CD14-positive monocyte (primary cell): Measurements from ENCODE around the gene MEPCE. TPM values are rescaled to one million over a fixed set of nuclear protein-coding genes. Genes with fewer than 3 reads are reported as not detected.

Source experiments
- DNase-seq, 3 donors: peaks; one replicate each; pipeline ENCODE4 v3.0.0-alpha.2; 2011 to 2022
- H2AFZ ChIP-seq: 2 replicates; pipeline ENCODE4 v1.6.0; 2012; ENCODE audit warnings: mild to moderate bottlenecking, low read depth, low read length, inconsistent platforms; ENCODE audit not compliant: insufficient read depth, poor library complexity, severe bottlenecking
- H3K27ac ChIP-seq, 2 donors: 1 replicate in 1 of 2; 2 replicates in 1 of 2; pipeline ENCODE4 v1.5.1; 2012 to 2013; ENCODE audit warnings: low read length in 2 of 2, control low read depth in 1 of 2, inconsistent platforms in 1 of 2, low read depth in 1 of 2, mild to moderate bottlenecking in 1 of 2
- H3K27me3 ChIP-seq, 2 donors: one replicate each; pipeline versions ENCODE4 v1.6.0 to v1.6.1; 2011 to 2013; ENCODE audit warnings: low read length in 2 of 2; ENCODE audit not compliant: control insufficient read depth in 2 of 2, insufficient read depth in 2 of 2
- H3K36me3 ChIP-seq, 2 donors: replicated peaks in 1 of 2; 1 replicate in 1 of 2; 2 replicates in 1 of 2; pipeline versions ENCODE4 v1.5.1 to v1.6.1; 2012 to 2013; ENCODE audit warnings: low read length in 2 of 2, control low read depth in 1 of 2, inconsistent platforms in 1 of 2, mild to moderate bottlenecking in 1 of 2; ENCODE audit not compliant: insufficient read depth in 2 of 2, control insufficient read depth in 1 of 2
- H3K4me1 ChIP-seq, 2 donors: 1 replicate in 1 of 2; 2 replicates in 1 of 2; pipeline versions ENCODE4 v1.5.1 to v1.6.1; 2012 to 2013; ENCODE audit warnings: low read length in 2 of 2, control low read depth in 1 of 2, inconsistent platforms in 1 of 2, mild to moderate bottlenecking in 1 of 2, moderate library complexity in 1 of 2; ENCODE audit not compliant: insufficient read depth in 2 of 2, control insufficient read depth in 1 of 2
- H3K4me2 ChIP-seq: replicated peaks from 2 replicates; pipeline ENCODE3; 2012; ENCODE audit warnings: low read length, moderate library complexity, mild to moderate bottlenecking; ENCODE audit not compliant: poor library complexity, severe bottlenecking; ENCODE audit errors: extremely low read depth
- H3K4me3 ChIP-seq, 3 experiments: fragments of 200-600 bp in 1 of 3; sonication (generic) in 1 of 3; replicated peaks in 1 of 3; 1 replicate in 2 of 3; 2 replicates in 1 of 3; pipeline ENCODE4 v1.5.1; 2011 to 2013; ENCODE audit warnings: low read length in 3 of 3, mild to moderate bottlenecking in 3 of 3, control low read depth in 2 of 3, low read depth in 2 of 3, inconsistent platforms in 1 of 3, moderate library complexity in 1 of 3
- H3K79me2 ChIP-seq: 2 replicates; pipeline ENCODE4 v1.6.0; 2012; ENCODE audit warnings: mild to moderate bottlenecking, control low read depth, inconsistent platforms, low read length, moderate library complexity; ENCODE audit not compliant: insufficient read depth
- H3K9ac ChIP-seq: 2 replicates; pipeline ENCODE4 v1.6.0; 2017; ENCODE audit warnings: low read length, mild to moderate bottlenecking; ENCODE audit not compliant: insufficient read depth, poor library complexity, severe bottlenecking
- H3K9me3 ChIP-seq, 2 donors: replicated peaks in 1 of 2; 1 replicate in 1 of 2; 2 replicates in 1 of 2; pipeline versions ENCODE4 v1.5.1 to v1.6.1; 2012 to 2013; ENCODE audit warnings: low read length in 2 of 2, control low read depth in 1 of 2; ENCODE audit not compliant: control insufficient read depth in 1 of 2, insufficient read depth in 1 of 2
- H4K20me1 ChIP-seq: 2 replicates; pipeline ENCODE4 v1.6.0; 2012; ENCODE audit warnings: mild to moderate bottlenecking, low read length, control low read depth, moderate library complexity; ENCODE audit not compliant: insufficient read depth
- H3K27ac Mint-ChIP-seq, 7 donors: one replicate each; pipeline ENCODE4 v1.8.0; 2020; ENCODE audit warnings: mild to moderate bottlenecking in 7 of 7, mixed read lengths in 7 of 7, moderate library complexity in 6 of 7, inconsistent platforms in 2 of 7
- H3K27me3 Mint-ChIP-seq, 3 donors: one replicate each; pipeline ENCODE4 v1.8.0; 2021 to 2022; ENCODE audit warnings: low read depth in 3 of 3, mild to moderate bottlenecking in 3 of 3, mixed read lengths in 3 of 3, moderate library complexity in 3 of 3, inconsistent platforms in 1 of 3
- H3K36me3 Mint-ChIP-seq, 2 donors: one replicate each; pipeline ENCODE4 v1.8.0; 2020; ENCODE audit warnings: mixed read lengths in 2 of 2, inconsistent platforms in 1 of 2, mild to moderate bottlenecking in 1 of 2
- H3K4me1 Mint-ChIP-seq: one replicate; pipeline ENCODE4 v1.8.0; 2020; ENCODE audit warnings: mild to moderate bottlenecking, mixed read lengths
- H3K4me3 Mint-ChIP-seq, 2 donors: one replicate each; pipeline ENCODE4 v1.8.0; 2020; ENCODE audit warnings: mild to moderate bottlenecking in 2 of 2, mixed read lengths in 2 of 2, moderate library complexity in 1 of 2
- H3K9me3 Mint-ChIP-seq, 7 donors: one replicate each; pipeline ENCODE4 v1.8.0; 2020 to 2022; ENCODE audit warnings: mixed read lengths in 7 of 7, mild to moderate bottlenecking in 6 of 7, moderate library complexity in 6 of 7, inconsistent platforms in 2 of 7
- CTCF ChIP-seq: fragments of 200-600 bp; IDR thresholded peaks from one replicate; pipeline ENCODE4 v1.8.0; 2022; ENCODE audit warnings: antibody characterized with exemption, mild to moderate bottlenecking
- WGBS: methylation state at CpG from one replicate; pipeline ENCODE4 v1.1.5; 2013; ENCODE audit warnings: missing lambda C conversion rate; ENCODE audit not compliant: insufficient coverage; 5-methylcytosine and 5-hydroxymethylcytosine counted together
- intact Hi-C, 2 donors: fragments of 100-400 bp; cut with micrococcal nuclease; formaldehyde crosslinking; loops; one replicate each; pipeline versions ENCODE4 v1.15.0 to v1.15.1; 2023
- polyA plus RNA-seq, 3 donors: library from polyadenylated mRNA; depleted of rRNA in 1 of 3; unstranded in 2 of 3; stranded (reverse) in 1 of 3; fragments of 300-500 nt in 2 of 3; fragments of >200 nt in 1 of 3; fragmentation: Illumina TruSeq in 2 of 3; gene quantifications; 1 replicate in 2 of 3; 2 replicates in 1 of 3; pipeline ENCODE4 v1.2.3, GENCODE V29; 2012 to 2021

The MEPCE gene
- polyA plus RNA-seq, 3 donors = 2.9 to 43.2 (median 3.3) TPM

- Mint-ChIP-seq H3K27ac (peak overlapping the region in 1 of 7 donors; percentile 49), H3K9me3 (no peaks in the 10 kb centered on the region), H3K4me3 (no peak overlapping the region), H3K27me3 (peaks cover 0 to 4% (median 0%) of the 10 kb centered on the region in 3 donors), H3K36me3 (peaks cover 47 to 52% of the 10 kb centered on the region in 2 donors), H3K4me1 (peaks cover 10% of the 10 kb centered on the region)
- no peak overlapping the region for H3K4me2 ChIP-seq
- H3K27me3 ChIP-seq = no peaks in the 10 kb centered on the region
- H2AFZ ChIP-seq = no peak overlapping the region
- peaks cover 23 to 85% of the 10 kb centered on the region in 2 donors for H3K36me3 ChIP-seq
- peaks cover 10 to 14% of the 10 kb centered on the region in 2 donors for H3K4me1 ChIP-seq
- TF ChIP-seq CTCF = no peak
- H3K79me2 ChIP-seq = no peaks in the 10 kb centered on the region
- no peak overlapping the region for H3K9ac ChIP-seq
- no peak overlapping the region for H3K4me3 ChIP-seq
- H4K20me1 ChIP-seq = peaks cover 36% of the 10 kb centered on the region
- intact Hi-C loops = loop anchor here in 1 of 2 donors (5.0 kb wide), 2 partner anchors 37 to 277 kb away; no protein-coding TSS in a partner anchor
- peak overlapping the region in 1 of 2 donors; percentile 21 for H3K27ac ChIP-seq
- H3K9me3 ChIP-seq = no peaks in the 10 kb centered on the region
- WGBS = no CpG with 5 or more reads among the region's 1 CpG
- no peak for DNase-seq
Observed at GRCh38 chr7:100413889-100414288, 15.7 kb upstream of the MEPCE start.

GRCh38 chr7:100415448-100415847 is 14.2 kb upstream of the MEPCE start:
- H3K27ac Mint-ChIP-seq = peak overlapping the region in 1 of 7 donors; percentile 31

More at GRCh38 chr7:100415448-100415847, 14.2 kb upstream of the MEPCE start:
- Histone ChIP-seq H4K20me1 (peaks cover 21% of the 10 kb centered on the region), H2AFZ (no peak overlapping the region), H3K79me2 (no peaks in the 10 kb centered on the region), H3K9ac (no peak overlapping the region), H3K36me3 (peaks cover 32 to 85% of the 10 kb centered on the region in 2 donors), H3K27ac (no peak overlapping the region), H3K4me1 (peaks cover 10 to 14% of the 10 kb centered on the region in 2 donors), H3K9me3 (no peaks in the 10 kb centered on the region), H3K4me3 (no peak overlapping the region), H3K4me2 (no peak overlapping the region), H3K27me3 (no peaks in the 10 kb centered on the region)
- WGBS = 100% methylated on average over 3 of the region's 5 CpGs
- Mint-ChIP-seq H3K4me1 (peaks cover 12% of the 10 kb centered on the region), H3K36me3 (peaks cover 60 to 65% of the 10 kb centered on the region in 2 donors), H3K4me3 (no peak overlapping the region), H3K27me3 (peaks cover 0 to 6% (median 0%) of the 10 kb centered on the region in 3 donors), H3K9me3 (no peaks in the 10 kb centered on the region)
- no peak for TF ChIP-seq CTCF
- no peak for DNase-seq
- intact Hi-C loops = no loop called here
